ENCODE measurements around the gene ADAP1.
"Not testable (repeated sequence)": the region's sequence is repeated elsewhere in the genome, so short reads cannot be mapped to it uniquely, and the experiment has no call there.

ADAP1 gene

GRCh38 chr7:961546-962400 lies 7.3 kb upstream of the ADAP1 start:
- peaks cover 6% of the 10 kb centered on the region for H3K27me3 Mint-ChIP-seq (ENCODE audit: low read depth)
- H3K36me3 Mint-ChIP-seq (ENCODE audit: low read depth), result peaks cover 6% of the 10 kb centered on the region
- no peak overlapping the region for H3K4me3 Mint-ChIP-seq
- no peak overlapping the region for H3K27ac Mint-ChIP-seq
- no peaks in the 10 kb centered on the region for H3K9me3 Mint-ChIP-seq
- H3K4me1 Mint-ChIP-seq (ENCODE audit: low read depth), result peaks cover 5% of the 10 kb centered on the region
- DNase-seq (ENCODE audit: low spot score), result no peak

- DNase-seq (ENCODE audit: low spot score); H3K36me3 Mint-ChIP-seq (ENCODE audit: low read depth); H3K27me3 Mint-ChIP-seq (ENCODE audit: low read depth); H3K4me3 Mint-ChIP-seq; H3K9me3 Mint-ChIP-seq; H3K4me1 Mint-ChIP-seq (ENCODE audit: low read depth): not testable (repeated sequence)
- H3K27ac Mint-ChIP-seq, result peak overlapping the region; percentile 65
These were observed 6.5 kb upstream of the ADAP1 start for GRCh38 chr7:960972-961371.

GRCh38 chr7:960269-960871 lies 5.9 kb upstream of the ADAP1 start:
- H3K36me3 Mint-ChIP-seq (ENCODE audit: low read depth), result no peaks in the 10 kb centered on the region
- no peak overlapping the region for H3K4me3 Mint-ChIP-seq
- H3K27me3 Mint-ChIP-seq (ENCODE audit: low read depth), result peaks cover 12% of the 10 kb centered on the region
- DNase-seq (ENCODE audit: low spot score), result no peak
- no peaks in the 10 kb centered on the region for H3K9me3 Mint-ChIP-seq
- peaks cover 2% of the 10 kb centered on the region for H3K4me1 Mint-ChIP-seq (ENCODE audit: low read depth)
- H3K27ac Mint-ChIP-seq, result peak overlapping the region; percentile 65

GRCh38 chr7:959740-960139 lies 5.3 kb upstream of the ADAP1 start:
- peaks cover 15% of the 10 kb centered on the region for H3K27me3 Mint-ChIP-seq (ENCODE audit: low read depth)
- not testable (repeated sequence) for H3K4me3 Mint-ChIP-seq; H3K9me3 Mint-ChIP-seq; DNase-seq (ENCODE audit: low spot score); H3K27ac Mint-ChIP-seq; H3K36me3 Mint-ChIP-seq (ENCODE audit: low read depth); H3K4me1 Mint-ChIP-seq (ENCODE audit: low read depth)

- no peak for DNase-seq (ENCODE audit: low spot score)
- H3K4me1 Mint-ChIP-seq (ENCODE audit: low read depth), result peaks cover 2% of the 10 kb centered on the region
- H3K36me3 Mint-ChIP-seq (ENCODE audit: low read depth), result no peaks in the 10 kb centered on the region
- no peak overlapping the region for H3K27ac Mint-ChIP-seq
- H3K4me3 Mint-ChIP-seq, result no peak overlapping the region
- H3K9me3 Mint-ChIP-seq, result no peaks in the 10 kb centered on the region
- H3K27me3 Mint-ChIP-seq (ENCODE audit: low read depth), result peaks cover 15% of the 10 kb centered on the region
These were observed 4.8 kb upstream of the ADAP1 start for GRCh38 chr7:959271-959670.

- peaks cover 14% of the 10 kb centered on the region for H3K27me3 Mint-ChIP-seq (ENCODE audit: low read depth)
- H3K4me3 Mint-ChIP-seq, result no peak overlapping the region
- DNase-seq (ENCODE audit: low spot score), result no peak
- no peaks in the 10 kb centered on the region for H3K36me3 Mint-ChIP-seq (ENCODE audit: low read depth)
- no peaks in the 10 kb centered on the region for H3K9me3 Mint-ChIP-seq
- H3K4me1 Mint-ChIP-seq (ENCODE audit: low read depth), result peaks cover 2% of the 10 kb centered on the region
- no peak overlapping the region for H3K27ac Mint-ChIP-seq
These were observed 4.0 kb upstream of the ADAP1 start for GRCh38 chr7:958221-959200.

- Mint-ChIP-seq H3K27me3 (ENCODE audit: low read depth) (peaks cover 12% of the 10 kb centered on the region), H3K4me3 (no peak overlapping the region), H3K27ac (no peak overlapping the region), H3K9me3 (no peaks in the 10 kb centered on the region), H3K36me3 (ENCODE audit: low read depth) (no peaks in the 10 kb centered on the region), H3K4me1 (ENCODE audit: low read depth) (peaks cover 2% of the 10 kb centered on the region)
- no peak for DNase-seq (ENCODE audit: low spot score)
These were observed 3.1 kb upstream of the ADAP1 start for GRCh38 chr7:957418-958220.

- Mint-ChIP-seq H3K9me3 (no peaks in the 10 kb centered on the region), H3K27ac (no peak overlapping the region), H3K36me3 (ENCODE audit: low read depth) (no peaks in the 10 kb centered on the region), H3K4me3 (peak overlapping the region; percentile 66), H3K4me1 (ENCODE audit: low read depth) (peaks cover 2% of the 10 kb centered on the region), H3K27me3 (ENCODE audit: low read depth) (peaks cover 9% of the 10 kb centered on the region)
- no peak for DNase-seq (ENCODE audit: low spot score)
These were observed 1.6 kb upstream of the ADAP1 start for GRCh38 chr7:956031-956430.

- no peak for DNase-seq (ENCODE audit: low spot score)
- peaks cover 9% of the 10 kb centered on the region for H3K27me3 Mint-ChIP-seq (ENCODE audit: low read depth)
- H3K4me1 Mint-ChIP-seq (ENCODE audit: low read depth), result no peaks in the 10 kb centered on the region
- H3K9me3 Mint-ChIP-seq, result no peaks in the 10 kb centered on the region
- no peak overlapping the region for H3K4me3 Mint-ChIP-seq
- H3K27ac Mint-ChIP-seq, result no peak overlapping the region
- no peaks in the 10 kb centered on the region for H3K36me3 Mint-ChIP-seq (ENCODE audit: low read depth)
These were observed 743 bp downstream of the ADAP1 start for GRCh38 chr7:953547-954327.

GRCh38 chr7:952548-953441 lies 1.7 kb downstream of the ADAP1 start:
- H3K36me3 Mint-ChIP-seq (ENCODE audit: low read depth), result no peaks in the 10 kb centered on the region
- peak overlapping the region; percentile 38 for H3K4me3 Mint-ChIP-seq
- no peak for DNase-seq (ENCODE audit: low spot score)
- H3K27me3 Mint-ChIP-seq (ENCODE audit: low read depth), result peaks cover 9% of the 10 kb centered on the region
- no peaks in the 10 kb centered on the region for H3K4me1 Mint-ChIP-seq (ENCODE audit: low read depth)
- peak overlapping the region; percentile 45 for H3K27ac Mint-ChIP-seq
- H3K9me3 Mint-ChIP-seq, result no peaks in the 10 kb centered on the region

GRCh38 chr7:951881-952547 lies 2.5 kb downstream of the ADAP1 start:
- H3K4me3 Mint-ChIP-seq, result peak overlapping the region; percentile 38
- H3K27ac Mint-ChIP-seq, result no peak overlapping the region
- H3K9me3 Mint-ChIP-seq, result no peaks in the 10 kb centered on the region
- no peaks in the 10 kb centered on the region for H3K4me1 Mint-ChIP-seq (ENCODE audit: low read depth)
- no peaks in the 10 kb centered on the region for H3K36me3 Mint-ChIP-seq (ENCODE audit: low read depth)
- no peak for DNase-seq (ENCODE audit: low spot score)
- peaks cover 9% of the 10 kb centered on the region for H3K27me3 Mint-ChIP-seq (ENCODE audit: low read depth)

Measured in T-helper 2 cell treated with Interferon-gamma antibody and Interleukin-4, amounts not matched to agents 5 μg/mL and 100 μg/mL, for 36 hours (primary cell).